NCI-H1105 treated with DMSO at 0.1 percent for 48 hours (cell line): ENCODE data around the gene SLC25A6.
"Not testable (repeated sequence)": the region's sequence is repeated elsewhere in the genome, so short reads cannot be mapped to it uniquely, and the experiment has no call there.

Source experiments
- DNase-seq: peaks from one replicate; lab custom pipeline; 2025; lab: John Stamatoyannopoulos, UW

The SLC25A6 gene

DNA sequence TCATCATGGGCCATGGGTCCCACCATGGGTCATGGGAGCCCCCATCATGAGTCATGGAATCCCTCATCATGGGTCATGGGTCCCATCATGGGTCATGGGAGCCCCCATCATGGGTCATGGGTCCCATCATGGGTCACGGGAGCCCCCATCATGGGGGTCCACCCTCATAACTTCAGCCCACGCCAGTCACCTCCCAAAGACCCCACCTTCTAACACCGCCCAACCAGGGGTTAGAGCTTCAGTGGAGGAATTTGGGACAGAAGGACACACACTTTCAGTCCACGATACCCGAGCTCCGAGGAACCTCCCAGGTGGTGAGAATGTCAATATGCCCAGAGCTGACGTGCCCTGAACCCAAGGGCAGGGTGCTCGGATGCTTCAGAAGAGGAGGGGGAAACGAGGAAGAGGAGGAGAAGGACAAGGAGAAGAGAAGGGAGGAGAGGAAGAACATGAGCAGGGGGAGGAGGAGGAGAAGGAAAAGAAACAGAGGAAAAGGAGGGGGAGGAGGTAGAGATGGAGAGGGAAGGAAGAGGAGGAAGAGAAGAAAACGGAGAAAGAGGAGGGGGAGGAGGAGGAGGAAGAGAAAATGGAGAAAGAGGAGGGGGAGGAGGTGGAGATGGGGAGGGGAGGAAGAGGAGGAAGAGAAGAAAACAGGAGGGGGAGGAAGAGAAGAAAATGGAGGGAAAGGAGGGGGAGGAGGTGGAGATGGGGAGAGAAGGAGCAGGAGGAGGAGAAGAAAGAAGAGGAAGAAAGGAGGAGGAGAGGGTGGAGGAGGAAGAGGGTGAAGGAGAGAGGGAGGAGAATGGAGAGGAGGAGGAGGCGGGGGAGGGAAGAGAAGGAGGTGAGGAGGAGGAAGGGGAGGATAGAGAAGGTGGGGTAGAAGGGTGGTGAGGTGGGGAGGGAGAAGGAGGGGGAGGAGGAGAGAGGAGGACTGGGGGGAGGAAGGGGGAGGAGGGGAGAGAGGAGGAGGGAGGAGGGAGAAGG lies 37.6 kb downstream of the SLC25A6 start:
- DNase-seq = no peak

GRCh38 chrX:1351981-1352714 lies 39.8 kb downstream of the SLC25A6 start:
- no peak for DNase-seq

- DNase-seq = not testable (repeated sequence)
Measured at GRCh38 chrX:1349606-1350005, 42.3 kb downstream of the SLC25A6 start.

DNA sequence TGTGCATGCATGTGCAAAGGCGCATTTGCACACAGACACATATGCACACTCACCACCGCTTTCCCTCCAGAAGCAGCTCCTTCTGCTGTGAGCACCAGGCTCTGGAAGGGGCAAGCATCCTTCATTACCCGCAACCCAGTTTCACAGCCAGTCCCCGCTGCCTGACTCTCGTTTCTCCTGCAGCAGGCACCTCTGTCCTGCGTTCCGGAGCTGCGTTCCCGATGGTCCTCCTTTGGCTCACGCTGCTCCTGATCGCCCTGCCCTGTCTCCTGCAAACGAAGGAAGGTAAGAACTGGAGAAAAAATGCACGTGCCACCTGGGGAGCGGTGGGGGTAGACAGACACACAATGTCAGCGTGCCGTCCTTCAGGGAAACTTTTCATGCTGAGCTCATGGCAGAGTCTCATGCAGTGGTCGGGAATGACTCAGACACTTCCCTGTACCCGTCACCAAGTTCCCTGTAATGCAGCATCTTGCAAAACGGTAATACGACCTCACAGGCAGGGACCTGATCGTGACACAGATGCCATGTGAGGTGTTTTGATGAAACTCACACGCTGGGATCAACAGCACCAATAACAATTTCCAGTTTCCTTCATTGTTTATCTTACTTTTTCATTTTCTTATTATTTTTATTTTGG lies 50.2 kb downstream of the SLC25A6 start:
- no peak for DNase-seq

- DNase-seq = no peak
Measured at GRCh38 chrX:1336948-1337779, 54.7 kb downstream of the SLC25A6 start.

DNA sequence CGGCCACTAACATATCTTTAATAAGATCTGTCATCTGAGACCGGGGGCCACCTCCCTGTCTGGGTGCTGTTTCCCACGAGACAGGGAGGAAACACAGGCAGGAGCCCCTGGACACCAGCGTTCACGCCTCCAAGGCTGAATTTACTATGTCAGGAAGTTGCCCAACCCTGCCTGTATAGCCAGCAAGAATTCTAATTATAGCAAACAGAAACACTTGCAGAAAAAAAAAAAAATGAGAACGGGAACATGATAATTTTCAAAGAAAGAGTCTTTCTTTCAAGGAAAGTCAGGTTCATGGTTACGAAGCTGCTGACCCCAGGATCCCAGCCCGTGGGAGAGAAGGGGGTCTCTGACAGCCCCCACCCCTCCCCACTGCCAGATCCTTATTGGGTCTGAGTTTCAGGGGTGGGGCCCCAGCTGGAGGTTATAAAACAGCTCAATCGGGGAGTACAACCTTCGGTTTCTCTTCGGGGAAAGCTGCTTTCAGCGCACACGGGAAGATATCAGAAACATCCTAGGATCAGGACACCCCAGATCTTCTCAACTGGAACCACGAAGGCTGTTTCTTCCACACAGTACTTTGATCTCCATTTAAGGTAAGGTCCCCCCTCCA lies 55.5 kb downstream of the SLC25A6 start, which contains the start of gene IL3RA:
TSS of gene IL3RA (plus strand) at position 455 of the 613 bp plus-strand sequence. CDS start 4,981 bp downstream, outside the sequence.
- DNase-seq = no peak
